Body of pancreas (tissue), 4 donors: ENCODE data around the gene SMCO2. TPM values are rescaled to one million over a fixed set of nuclear protein-coding genes. Genes with fewer than 3 reads are reported as not detected.

Source experiments
- ATAC-seq: fragments of 150-250 bp; one replicate; pipeline ENCODE4 v1.9.1; 2016
- DNase-seq, 4 donors: peaks; one replicate each; pipeline ENCODE4 v3.0.0-alpha.2; 2019
- H3K27ac ChIP-seq, 4 donors: fragments of 200-600 bp; sonication (generic); 1 replicate in 3 of 4; 2 replicates in 1 of 4; pipeline versions ENCODE4 v1.5.1 to v1.6.1; 2016 to 2019; ENCODE audit warnings: mild to moderate bottlenecking in 1 of 4, mixed read lengths in 1 of 4, moderate library complexity in 1 of 4
- H3K27me3 ChIP-seq, 2 donors: fragments of 200-600 bp; sonication (generic); one replicate each; pipeline ENCODE4 v1.6.0; 2016; ENCODE audit warnings: mild to moderate bottlenecking in 1 of 2
- H3K36me3 ChIP-seq, 2 donors: fragments of 200-600 bp; sonication (generic); replicated peaks in 1 of 2; 2 replicates each; pipeline ENCODE4 v1.5.1; 2016; ENCODE audit warnings: low read depth in 2 of 2; ENCODE audit not compliant: insufficient read depth in 1 of 2
- H3K4me1 ChIP-seq: fragments of 200-600 bp; sonication (generic); one replicate; pipeline ENCODE4 v1.6.0; 2016
- H3K4me3 ChIP-seq, 2 donors: fragments of 200-600 bp; sonication (generic); 1 replicate in 1 of 2; 2 replicates in 1 of 2; pipeline ENCODE4 v1.5.1; 2016 to 2019
- H3K9me3 ChIP-seq, 3 donors: fragments of 200-600 bp; sonication (generic); 1 replicate in 2 of 3; 2 replicates in 1 of 3; pipeline ENCODE4 v1.5.1; 2016
- POLR2A ChIP-seq, 3 donors: fragments of 450-650 bp; IDR thresholded peaks; one replicate each; pipeline ENCODE4 v1.6.1; 2016; ENCODE audit warnings: antibody characterized with exemption in 3 of 3, mild to moderate bottlenecking in 2 of 3
- WGBS, 2 donors: methylation state at CpG; one replicate each; pipeline ENCODE4 v1.1.5; 2017; 5-methylcytosine and 5-hydroxymethylcytosine counted together
- intact Hi-C: fragments of 100-400 bp; cut with DNase I; formaldehyde crosslinking; loops from one replicate; pipeline ENCODE4 v1.15.1; 2023
- total RNA-seq, 2 donors: library from RNA; depleted of rRNA; stranded (reverse); fragments of >200 nt; gene quantifications; one replicate each; pipeline ENCODE4 v1.1.0, GENCODE V29; 2016
- TF ChIP-seq, protein P1 (sequence below), 7 experiments: fragments of 450-650 bp in 4 of 7; fragments of 200-600 bp in 3 of 7; sonication (generic) in 3 of 7; IDR thresholded peaks; one replicate each; pipeline ENCODE4 v1.5.1; 2016 to 2019; ENCODE audit warnings: antibody characterized with exemption in 7 of 7

Gene SMCO2
- total RNA-seq, 2 donors from 2014 or later, result not detected

DNA sequence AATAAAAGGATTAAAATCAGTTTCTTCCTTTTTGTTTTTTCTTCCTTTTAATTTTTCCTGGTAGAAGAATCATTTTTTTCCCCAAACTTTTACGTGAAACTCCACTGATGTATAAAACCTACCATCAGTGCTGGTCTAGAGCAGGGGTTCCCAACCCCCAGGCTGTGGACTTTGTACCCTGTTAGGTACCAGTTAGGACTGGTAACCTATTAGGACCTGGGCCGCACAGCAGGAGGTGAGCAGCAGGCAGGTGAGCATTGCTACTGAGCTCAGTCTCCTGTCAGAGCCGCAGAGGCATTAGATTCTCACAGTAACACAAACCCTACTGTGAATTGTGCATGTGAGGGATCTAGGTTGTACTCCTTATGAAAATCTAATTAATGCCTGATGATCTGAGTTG is 10.1 kb downstream of the SMCO2 start:
- Histone ChIP-seq H3K36me3 (no peaks in the 10 kb centered on the region), H3K4me1 (peaks cover 9% of the 10 kb centered on the region), H3K9me3 (no peaks in the 10 kb centered on the region), H3K27me3 (no peaks in the 10 kb centered on the region), H3K27ac (peak overlapping the region in 3 of 4 donors; percentile 25 to 65 (median 52)), H3K4me3 (no peak overlapping the region)
- TF ChIP-seq POLR2A (IDR thresholded peaks at IDR 0.05), result peak in 1 of 3 donors; percentile 15
- TF ChIP-seq, protein P1, sequence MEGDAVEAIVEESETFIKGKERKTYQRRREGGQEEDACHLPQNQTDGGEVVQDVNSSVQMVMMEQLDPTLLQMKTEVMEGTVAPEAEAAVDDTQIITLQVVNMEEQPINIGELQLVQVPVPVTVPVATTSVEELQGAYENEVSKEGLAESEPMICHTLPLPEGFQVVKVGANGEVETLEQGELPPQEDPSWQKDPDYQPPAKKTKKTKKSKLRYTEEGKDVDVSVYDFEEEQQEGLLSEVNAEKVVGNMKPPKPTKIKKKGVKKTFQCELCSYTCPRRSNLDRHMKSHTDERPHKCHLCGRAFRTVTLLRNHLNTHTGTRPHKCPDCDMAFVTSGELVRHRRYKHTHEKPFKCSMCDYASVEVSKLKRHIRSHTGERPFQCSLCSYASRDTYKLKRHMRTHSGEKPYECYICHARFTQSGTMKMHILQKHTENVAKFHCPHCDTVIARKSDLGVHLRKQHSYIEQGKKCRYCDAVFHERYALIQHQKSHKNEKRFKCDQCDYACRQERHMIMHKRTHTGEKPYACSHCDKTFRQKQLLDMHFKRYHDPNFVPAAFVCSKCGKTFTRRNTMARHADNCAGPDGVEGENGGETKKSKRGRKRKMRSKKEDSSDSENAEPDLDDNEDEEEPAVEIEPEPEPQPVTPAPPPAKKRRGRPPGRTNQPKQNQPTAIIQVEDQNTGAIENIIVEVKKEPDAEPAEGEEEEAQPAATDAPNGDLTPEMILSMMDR (IDR thresholded peaks at IDR 0.05), result no peak
- ATAC-seq, result peak; percentile 86
- peak; percentile 34 to 63 (median 52) for DNase-seq
- intact Hi-C loops, result no loop called here
- WGBS, 2 donors, result 57 to 61% methylated on average over 2 to 3 of the region's 3 CpGs

DNA sequence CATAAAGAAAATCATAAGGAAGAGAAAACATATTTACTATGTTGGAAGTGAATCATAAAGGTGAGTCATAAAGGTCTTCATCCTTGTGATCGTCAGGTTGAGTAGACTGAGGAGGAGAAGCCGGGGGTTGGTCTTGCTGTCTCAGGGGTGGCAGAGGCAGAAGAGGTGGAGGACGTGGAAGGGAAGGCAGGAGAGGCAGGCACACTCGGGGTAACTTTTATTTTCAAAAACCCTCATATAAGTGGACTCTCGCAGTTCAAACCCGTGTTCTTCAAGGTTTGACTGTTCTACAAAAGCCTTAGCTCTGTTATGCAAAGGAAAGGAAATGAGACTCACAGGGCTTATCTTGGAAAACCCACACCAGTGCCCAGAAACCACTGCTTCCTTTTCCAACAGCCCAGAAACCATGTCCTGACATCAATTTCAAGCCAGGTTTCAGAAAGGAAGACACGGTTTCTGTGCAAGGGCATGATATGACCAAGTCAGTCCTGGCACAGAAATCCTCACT is 14.0 kb downstream of the SMCO2 start:
- H3K4me1 ChIP-seq, result peaks cover 9% of the 10 kb centered on the region
- no peak overlapping the region for H3K27ac ChIP-seq
- ATAC-seq, result no peak
- H3K27me3 ChIP-seq, result no peaks in the 10 kb centered on the region
- H3K36me3 ChIP-seq, result no peaks in the 10 kb centered on the region
- TF ChIP-seq POLR2A (IDR thresholded peaks at IDR 0.05), result no peak
- TF ChIP-seq, protein P1 (IDR thresholded peaks at IDR 0.05), result no peak
- 44 to 75% methylated on average over 7 of the region's 7 CpGs for WGBS, 2 donors
- no peak overlapping the region for H3K4me3 ChIP-seq
- DNase-seq, result no peak
- no peaks in the 10 kb centered on the region for H3K9me3 ChIP-seq
- intact Hi-C loops, result no loop called here

DNA sequence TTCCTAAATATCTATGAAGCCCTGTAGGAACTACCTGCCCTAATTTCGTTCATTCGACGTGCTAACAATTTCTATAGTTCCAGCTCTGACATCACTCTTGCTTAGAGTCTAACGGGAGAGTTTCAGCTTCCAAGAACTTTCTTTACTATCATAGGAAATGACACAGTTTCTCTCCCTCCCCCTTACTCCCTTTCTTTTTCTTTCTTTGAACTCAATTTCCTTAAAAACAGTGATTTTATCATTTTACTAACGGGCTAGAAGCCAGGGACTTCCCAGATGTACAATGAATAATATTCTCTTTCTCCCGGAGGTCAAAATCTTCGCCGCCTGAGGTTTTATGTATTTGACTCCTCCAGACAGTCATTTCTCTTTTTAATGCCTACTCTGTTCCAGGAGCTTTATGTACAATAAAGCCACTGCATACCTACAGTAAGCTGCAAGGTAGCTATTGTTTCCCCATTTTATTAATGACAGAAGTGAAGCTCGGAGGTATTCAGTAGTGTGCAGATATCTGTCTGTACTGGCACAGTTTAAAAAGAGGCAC is 15.7 kb downstream of the SMCO2 start:
- DNase-seq (no peak), ATAC-seq (no peak)
- H3K27ac ChIP-seq, result peak overlapping the region in 2 of 4 donors; percentile 33 to 39
- no peaks in the 10 kb centered on the region for H3K27me3 ChIP-seq
- peaks cover 5% of the 10 kb centered on the region for H3K4me1 ChIP-seq
- no peak for TF ChIP-seq POLR2A (IDR thresholded peaks at IDR 0.05)
- TF ChIP-seq, protein P1 (IDR thresholded peaks at IDR 0.05), result no peak
- no peaks in the 10 kb centered on the region for H3K9me3 ChIP-seq
- 36 to 38% methylated on average over 9 of the region's 9 CpGs for WGBS, 2 donors
- H3K36me3 ChIP-seq, result no peaks in the 10 kb centered on the region
- H3K4me3 ChIP-seq, result no peak overlapping the region
- intact Hi-C loops, result no loop called here

DNA sequence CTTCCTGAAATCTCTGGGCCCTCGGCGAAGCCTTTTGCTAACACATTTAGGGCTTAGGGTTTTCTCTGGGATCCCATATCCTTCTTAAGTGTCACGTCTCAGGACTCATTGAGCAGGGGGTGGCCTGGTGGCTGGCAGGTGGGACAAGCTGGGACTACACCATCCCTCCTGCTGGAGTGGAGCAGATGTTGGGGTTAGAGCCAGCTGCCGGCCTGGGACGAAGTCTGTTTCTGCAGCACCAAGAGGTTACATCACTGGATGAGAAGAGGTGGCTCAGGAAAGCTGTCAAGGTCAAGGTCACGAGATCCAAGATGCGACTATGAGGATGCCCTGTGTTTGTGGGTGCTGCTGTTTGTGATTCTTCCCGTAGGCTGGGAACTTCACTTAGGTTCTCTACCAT is 16.3 kb downstream of the SMCO2 start:
- Histone ChIP-seq H3K27ac (peak overlapping the region in 2 of 4 donors; percentile 33 to 39), H3K4me3 (no peak overlapping the region), H3K36me3 (no peaks in the 10 kb centered on the region), H3K9me3 (no peaks in the 10 kb centered on the region), H3K4me1 (no peaks in the 10 kb centered on the region), H3K27me3 (no peaks in the 10 kb centered on the region)
- TF ChIP-seq POLR2A (IDR thresholded peaks at IDR 0.05), result no peak
- TF ChIP-seq, protein P1 (IDR thresholded peaks at IDR 0.05), result no peak
- intact Hi-C loops, result no loop called here
- no peak for DNase-seq
- 59 to 62% methylated on average over 8 of the region's 8 CpGs for WGBS, 2 donors
- no peak for ATAC-seq
